ENCODE measurements around the gene EIF2AK3.

- TF ChIP-seq CTCF (conservative IDR thresholded peaks at IDR 0.05 in 1 of 2, IDR thresholded peaks at IDR 0.05 in 1 of 2; ENCODE audit: low read depth in 1 of 2, low read length in 2 of 2) (no peak), EZH2 (IDR thresholded peaks at IDR 0.05; ENCODE audit: low read length, missing control alignments) (no peak)
Measured at GRCh38 chr2:88622307-88622706, 5.0 kb downstream of the EIF2AK3 start.

Data from fibroblast of lung (primary cell).